Sigmoid colon (tissue), 3 donors: ENCODE data around the gene PLEKHM2.

ENCODE experiments used
- CTCF ChIP-seq, 4 experiments: fragments of 450-650 bp in 3 of 4; fragments of 200-600 bp in 1 of 4; IDR thresholded peaks; one replicate each; pipeline ENCODE4 v1.5.1; 2016 to 2019; ENCODE audit warnings: antibody characterized with exemption in 4 of 4, mild to moderate bottlenecking in 3 of 4, moderate library complexity in 2 of 4
- POLR2A ChIP-seq, 2 donors: fragments of 450-650 bp; IDR thresholded peaks; one replicate each; pipeline ENCODE4 v1.6.1; 2016; ENCODE audit warnings: antibody characterized with exemption in 2 of 2, mild to moderate bottlenecking in 2 of 2, moderate library complexity in 2 of 2

GRCh38 chr1:15676688-15677661 is 7.1 kb upstream of the PLEKHM2 start:
- TF ChIP-seq CTCF (IDR thresholded peaks at IDR 0.05) (no peak), POLR2A (IDR thresholded peaks at IDR 0.05) (no peak)
